K562 (cell line): ENCODE results near the gene KCTD3.

Experiments
- MAFK ChIP-seq: IDR thresholded peaks from 2 replicates; pipeline ENCODE4 v1.6.1; 2011; ENCODE audit warnings: low read length, improper control_type of control experiment
- NR2C2 ChIP-seq, 2 experiments: fragments of 200-800 bp in 1 of 2; sonication (Bioruptor generic) in 1 of 2; sonication (generic) in 1 of 2; formaldehyde crosslinking in 1 of 2; IDR thresholded peaks; 2 replicates each; pipeline versions ENCODE4 v1.6.1 to v1.8.0; 2016 to 2022; ENCODE audit warnings: mild to moderate bottlenecking in 1 of 2, missing compliant biosample characterization in 1 of 2, missing genetic modification characterization in 1 of 2, missing genetic modification reagents in 1 of 2
- POLR2A ChIP-seq: fragments of 450-650 bp; conservative IDR thresholded peaks from 2 replicates; pipeline ENCODE4 v1.6.1; 2016

GRCh38 chr1:215661033-215661432, 93.9 kb downstream of the KCTD3 start:
- no peak for TF ChIP-seq POLR2A
- no peak for TF ChIP-seq NR2C2 (CRISPR knock-in tag; IDR thresholded peaks at IDR 0.05)
- no peak for TF ChIP-seq NR2C2 (tag; IDR thresholded peaks at IDR 0.05)
- TF ChIP-seq MAFK = no peak
